GM18526 (cell line): ENCODE data around the gene CDH1.

Experiments
- POLR2A ChIP-seq: IDR thresholded peaks from 3 replicates; pipeline ENCODE4 v1.6.1; 2011; ENCODE audit not compliant: insufficient read length; ENCODE audit errors: extremely low read depth

Gene CDH1

DNA sequence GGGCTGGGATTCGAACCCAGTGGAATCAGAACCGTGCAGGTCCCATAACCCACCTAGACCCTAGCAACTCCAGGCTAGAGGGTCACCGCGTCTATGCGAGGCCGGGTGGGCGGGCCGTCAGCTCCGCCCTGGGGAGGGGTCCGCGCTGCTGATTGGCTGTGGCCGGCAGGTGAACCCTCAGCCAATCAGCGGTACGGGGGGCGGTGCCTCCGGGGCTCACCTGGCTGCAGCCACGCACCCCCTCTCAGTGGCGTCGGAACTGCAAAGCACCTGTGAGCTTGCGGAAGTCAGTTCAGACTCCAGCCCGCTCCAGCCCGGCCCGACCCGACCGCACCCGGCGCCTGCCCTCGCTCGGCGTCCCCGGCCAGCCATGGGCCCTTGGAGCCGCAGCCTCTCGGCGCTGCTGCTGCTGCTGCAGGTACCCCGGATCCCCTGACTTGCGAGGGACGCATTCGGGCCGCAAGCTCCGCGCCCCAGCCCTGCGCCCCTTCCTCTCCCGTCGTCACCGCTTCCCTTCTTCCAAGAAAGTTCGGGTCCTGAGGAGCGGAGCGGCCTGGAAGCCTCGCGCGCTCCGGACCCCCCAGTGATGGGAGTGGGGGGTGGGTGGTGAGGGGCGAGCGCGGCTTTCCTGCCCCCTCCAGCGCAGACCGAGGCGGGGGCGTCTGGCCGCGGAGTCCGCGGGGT lies at the start of gene CDH1:
Gene CDH1 (plus strand): TSS at position 247 of the 684 bp plus-strand sequence. CDS start 124 bp downstream, at position 371.
- TF ChIP-seq POLR2A = no peak

DNA sequence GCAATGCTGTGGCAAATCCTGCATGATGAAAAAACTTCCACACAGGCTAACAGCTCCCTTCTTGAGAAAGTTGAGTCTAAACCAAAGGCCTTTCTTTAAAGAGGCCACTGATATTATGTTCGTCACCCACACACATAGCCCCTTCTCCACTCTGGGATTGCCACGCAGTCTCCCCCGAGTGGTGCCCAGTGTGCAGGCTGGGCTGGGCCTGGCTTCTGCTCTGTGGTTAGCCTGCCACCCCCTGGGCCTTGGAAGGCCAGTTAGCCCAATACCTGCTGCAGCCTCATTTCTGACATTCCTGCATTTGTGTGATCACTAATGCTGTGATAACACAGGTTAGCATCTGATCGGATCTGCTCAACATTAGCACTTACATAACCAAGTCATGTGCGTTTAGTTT lies 47.2 kb upstream of the CDH1 start:
- TF ChIP-seq POLR2A = no peak

DNA sequence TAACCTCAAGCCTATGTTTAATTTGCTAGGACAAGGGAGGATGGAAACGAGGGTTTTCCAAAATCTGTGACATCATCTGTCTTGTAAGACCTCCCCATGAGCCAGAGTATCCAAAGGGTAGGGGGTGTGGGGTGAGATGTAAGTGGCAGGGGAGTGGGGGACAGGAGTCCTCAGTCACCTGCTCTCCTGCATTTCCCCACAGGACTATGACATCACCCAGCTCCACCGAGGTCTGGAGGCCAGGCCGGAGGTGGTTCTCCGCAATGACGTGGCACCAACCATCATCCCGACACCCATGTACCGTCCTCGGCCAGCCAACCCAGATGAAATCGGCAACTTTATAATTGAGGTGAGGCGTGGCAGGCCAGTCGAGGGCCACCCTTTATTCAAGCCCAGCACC lies 41.5 kb upstream of the CDH1 start:
- TF ChIP-seq POLR2A = no peak

DNA sequence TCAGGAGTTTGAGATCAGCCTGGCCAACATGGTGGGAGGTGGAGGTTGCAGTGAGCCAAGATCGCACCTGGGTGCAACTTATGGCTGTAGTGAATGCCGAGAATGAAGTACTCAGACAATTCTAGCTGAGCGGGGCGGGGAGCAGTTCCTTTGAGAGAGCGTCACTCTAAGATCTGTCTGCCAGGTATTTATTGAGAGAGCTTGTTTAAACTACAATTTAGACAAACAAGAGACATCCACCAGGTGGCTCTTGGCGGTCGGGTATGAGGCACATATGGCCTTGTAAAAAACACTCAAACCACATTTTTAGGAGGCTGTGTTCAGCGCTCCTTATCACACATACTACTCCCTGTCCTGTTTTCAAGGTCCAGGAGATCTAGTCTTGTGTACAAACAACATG lies 40.6 kb upstream of the CDH1 start:
- no peak for TF ChIP-seq POLR2A

DNA sequence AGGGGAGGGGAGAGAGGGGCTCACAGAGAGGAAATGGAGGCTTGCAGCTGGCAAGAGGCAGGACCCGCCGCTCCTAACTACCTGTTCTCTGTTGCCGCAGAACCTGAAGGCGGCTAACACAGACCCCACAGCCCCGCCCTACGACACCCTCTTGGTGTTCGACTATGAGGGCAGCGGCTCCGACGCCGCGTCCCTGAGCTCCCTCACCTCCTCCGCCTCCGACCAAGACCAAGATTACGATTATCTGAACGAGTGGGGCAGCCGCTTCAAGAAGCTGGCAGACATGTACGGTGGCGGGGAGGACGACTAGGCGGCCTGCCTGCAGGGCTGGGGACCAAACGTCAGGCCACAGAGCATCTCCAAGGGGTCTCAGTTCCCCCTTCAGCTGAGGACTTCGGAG lies 39.0 kb upstream of the CDH1 start:
- no peak for TF ChIP-seq POLR2A

DNA sequence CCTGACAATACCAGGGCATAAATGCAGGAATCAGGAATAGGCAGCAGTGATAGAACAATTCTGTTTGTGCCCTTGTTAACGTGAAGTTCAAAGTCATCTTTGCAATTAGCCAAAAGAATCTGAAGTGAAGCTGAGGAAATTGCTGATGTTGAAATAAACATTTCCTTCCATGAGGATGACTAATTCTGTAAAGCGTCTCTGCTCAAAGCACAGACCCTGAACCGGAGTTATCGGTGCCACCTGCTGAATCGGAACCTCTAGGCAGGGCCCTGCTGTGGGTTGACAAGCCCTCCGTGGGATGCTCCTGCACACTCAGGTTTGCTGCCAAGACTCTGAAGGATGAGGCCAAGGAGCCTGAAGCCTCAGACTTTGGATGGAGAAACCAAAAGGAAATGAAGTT lies 37.0 kb upstream of the CDH1 start:
- no peak for TF ChIP-seq POLR2A

DNA sequence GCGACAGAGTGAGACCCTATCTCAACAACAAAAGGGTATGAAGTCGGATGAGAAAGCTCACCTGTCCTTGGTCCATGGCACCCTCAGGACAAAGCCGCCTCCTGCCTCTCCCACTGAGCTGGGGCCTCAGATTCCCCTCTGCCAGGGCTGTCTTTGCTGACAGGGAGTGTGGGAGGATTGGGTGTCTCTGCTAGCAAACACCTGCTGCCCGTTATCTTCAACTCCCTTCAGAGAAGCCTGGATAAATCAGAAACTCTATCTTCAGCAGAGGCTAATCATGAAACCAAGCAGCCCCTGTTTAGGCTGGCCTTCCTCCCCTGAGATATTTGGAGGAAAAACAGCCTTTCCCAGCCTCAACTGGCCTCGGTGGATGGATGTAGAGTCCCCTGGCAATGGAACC lies 36.3 kb upstream of the CDH1 start:
- TF ChIP-seq POLR2A = no peak

DNA sequence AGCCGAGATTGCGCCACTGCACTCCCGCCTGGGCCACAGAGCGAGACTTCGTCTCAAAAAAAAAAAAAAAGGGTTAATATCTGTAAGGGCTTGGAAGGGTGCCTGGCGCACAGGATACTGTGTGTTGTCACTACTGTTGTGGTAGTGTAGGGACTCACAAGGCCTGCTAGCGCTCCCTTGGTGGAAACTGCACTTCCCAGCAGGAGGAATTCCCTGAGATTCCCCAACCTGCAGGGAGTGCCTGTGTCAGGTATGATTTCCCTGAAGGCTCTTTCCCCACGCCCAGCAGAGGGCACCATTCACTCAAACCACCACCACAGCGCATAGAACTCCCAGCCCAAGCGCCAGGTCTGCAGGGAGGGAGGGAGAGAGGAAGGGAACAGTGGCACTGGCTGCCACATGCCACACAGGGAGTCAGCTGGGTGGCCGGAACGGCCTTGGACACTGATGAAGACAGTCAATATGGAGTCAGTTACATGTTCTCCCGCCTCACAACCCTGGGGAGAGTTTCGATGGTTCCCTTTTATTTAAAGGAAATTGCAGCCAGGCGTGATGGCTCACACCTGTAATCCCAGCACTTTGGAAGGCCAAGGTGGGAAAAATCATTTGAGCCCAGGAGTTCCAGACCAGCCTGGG lies 32.7 kb upstream of the CDH1 start:
- no peak for TF ChIP-seq POLR2A

DNA sequence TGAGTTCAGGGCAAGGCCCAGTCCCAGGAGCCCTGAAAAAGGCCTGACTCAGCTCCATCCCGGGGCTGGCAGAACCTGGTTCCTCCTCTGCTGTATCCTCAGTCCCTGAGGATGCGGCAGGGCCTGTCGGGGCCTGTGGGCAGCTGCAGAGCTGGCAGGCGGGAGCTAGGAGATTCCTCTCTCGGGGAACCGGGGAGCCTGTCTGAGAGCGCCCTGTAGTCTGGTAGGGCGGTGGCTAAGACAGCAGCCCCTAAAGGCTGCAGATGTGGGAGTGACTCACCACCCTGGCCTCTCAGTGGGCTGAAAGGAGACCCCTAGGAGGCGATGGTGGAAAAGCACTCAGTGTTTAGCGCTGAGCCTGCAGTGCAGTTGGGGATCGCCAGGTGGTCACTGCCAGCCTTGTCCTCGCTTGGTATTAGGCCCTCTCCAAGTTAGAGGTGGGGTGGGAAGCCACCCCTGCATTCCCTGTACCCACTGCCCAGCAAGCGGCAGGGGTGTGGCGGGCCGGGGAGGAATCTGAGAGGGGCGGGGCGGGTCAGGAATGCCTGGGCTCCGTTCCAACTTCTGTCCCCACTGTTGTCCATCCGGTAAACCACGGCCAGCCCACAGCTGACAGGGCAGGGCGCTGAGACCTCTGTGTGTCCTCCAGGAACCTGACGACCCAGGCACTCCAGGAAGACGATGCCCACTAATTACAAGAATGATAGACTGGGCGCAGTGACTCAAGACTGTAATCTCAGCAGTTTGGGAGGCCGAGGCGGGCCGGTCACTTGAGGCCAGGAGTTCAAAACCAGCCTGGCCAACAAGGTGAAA lies 29.5 kb upstream of the CDH1 start:
- no peak for TF ChIP-seq POLR2A

DNA sequence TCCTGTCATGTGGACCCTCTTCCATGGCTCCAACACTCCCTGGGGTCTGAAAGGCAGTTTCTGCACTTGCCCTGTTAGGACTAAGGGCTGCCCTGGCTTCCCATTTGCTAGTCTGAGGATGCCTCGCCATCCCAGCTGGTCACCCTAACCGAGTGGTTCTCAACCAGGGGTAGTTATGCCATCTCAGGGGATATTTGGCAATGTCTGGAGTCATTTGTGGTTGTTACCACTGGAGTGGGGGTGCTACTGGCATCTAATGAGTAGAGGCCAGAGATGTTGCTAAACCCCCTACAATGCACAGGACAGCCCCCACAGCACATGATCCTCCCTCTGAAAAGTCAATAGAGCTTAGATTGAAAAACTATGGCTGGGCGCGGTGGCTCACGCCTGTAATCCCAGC lies 26.9 kb upstream of the CDH1 start:
- TF ChIP-seq POLR2A = no peak

DNA sequence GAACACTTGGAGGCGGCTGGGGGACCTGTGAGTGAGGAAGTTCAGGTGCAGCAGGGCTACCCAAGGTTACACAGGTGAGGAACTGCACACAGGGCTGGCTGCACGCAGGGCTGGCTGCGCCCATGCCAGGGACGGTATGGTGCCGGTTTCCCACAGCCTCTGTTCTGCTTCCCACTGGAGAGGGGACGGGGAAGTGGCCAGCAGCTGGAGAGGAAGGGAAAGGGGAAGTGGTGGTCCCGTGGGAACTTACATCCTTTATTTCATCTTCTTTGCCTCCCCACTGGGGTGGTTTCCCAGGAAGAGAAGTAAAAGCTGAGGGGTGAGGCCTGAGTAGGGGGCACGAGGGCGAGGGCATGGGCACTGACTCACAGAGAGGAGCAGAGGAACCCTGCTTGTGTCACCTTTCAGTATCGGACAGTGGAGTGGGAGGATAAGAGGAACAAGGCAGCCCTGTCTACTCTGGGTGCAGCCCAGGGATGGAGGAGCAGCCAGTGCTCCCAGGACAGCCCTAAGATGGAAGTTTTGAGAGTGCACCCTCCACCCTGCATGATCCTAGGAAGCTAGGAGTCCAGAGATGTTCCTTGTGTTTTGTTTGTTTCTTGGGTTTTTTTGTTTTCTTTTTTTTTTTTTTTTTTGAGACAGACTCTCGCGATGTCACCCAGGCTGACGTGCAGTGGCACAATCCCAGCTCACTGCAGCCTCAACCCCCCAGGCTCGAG lies 25.5 kb upstream of the CDH1 start:
- no peak for TF ChIP-seq POLR2A

DNA sequence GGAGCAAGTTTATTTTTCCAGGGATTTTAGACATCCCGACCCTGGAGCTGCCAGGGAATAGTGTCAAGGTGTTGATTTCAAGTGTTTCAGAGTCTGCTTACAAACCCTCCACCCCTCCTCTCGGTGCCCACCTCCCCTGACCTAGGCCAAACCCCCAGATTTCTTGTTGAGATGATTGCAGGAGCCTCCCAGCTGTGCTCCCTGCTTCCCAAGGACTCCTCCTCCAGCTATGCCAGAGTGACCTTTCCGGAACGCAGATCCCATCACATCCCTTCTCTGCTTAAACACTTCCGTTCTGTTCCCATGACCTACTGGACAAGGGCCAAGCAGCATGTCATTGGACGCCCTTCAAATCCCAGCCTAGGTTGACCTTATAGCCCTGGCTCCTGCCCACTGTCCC lies 23.7 kb upstream of the CDH1 start:
- no peak for TF ChIP-seq POLR2A

DNA sequence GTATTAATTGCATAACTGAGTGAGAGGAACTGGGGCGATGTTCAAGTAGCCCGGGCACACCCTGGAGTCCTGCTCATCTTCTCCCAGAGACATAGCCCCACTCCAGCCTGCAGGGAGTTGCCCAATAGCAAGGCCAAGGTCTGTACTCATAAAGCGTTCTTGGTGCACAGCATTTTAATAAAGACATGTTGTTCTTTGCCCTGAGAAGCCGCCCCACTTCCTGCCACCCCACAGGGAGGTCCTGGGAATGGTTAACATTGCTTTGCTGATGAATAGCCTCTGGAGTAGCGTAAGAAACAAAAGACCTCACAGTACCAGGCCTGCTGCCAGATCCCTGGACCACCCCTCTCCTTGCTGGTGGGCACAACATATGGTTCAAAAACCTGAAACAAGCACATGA lies 21.6 kb upstream of the CDH1 start:
- no peak for TF ChIP-seq POLR2A

DNA sequence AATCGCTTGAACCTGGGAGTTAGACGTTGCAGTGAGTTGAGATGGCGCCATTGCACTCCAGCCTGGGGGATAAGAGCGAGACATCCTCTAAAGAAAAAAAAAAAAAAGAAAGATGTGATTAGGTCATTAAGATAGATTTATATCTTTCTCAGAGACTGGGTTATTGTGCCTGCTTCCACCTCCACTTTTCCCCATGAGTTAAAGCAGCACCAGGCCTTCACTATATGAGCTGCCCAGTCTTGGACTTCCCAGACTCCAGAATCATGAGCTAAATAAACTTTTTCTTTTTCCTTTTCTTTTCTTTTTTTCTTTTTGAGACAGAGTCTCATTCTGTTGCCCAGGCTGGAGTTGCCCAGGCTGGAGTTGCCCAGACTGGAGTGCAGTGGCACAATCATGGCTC lies 19.4 kb upstream of the CDH1 start:
- TF ChIP-seq POLR2A = no peak

DNA sequence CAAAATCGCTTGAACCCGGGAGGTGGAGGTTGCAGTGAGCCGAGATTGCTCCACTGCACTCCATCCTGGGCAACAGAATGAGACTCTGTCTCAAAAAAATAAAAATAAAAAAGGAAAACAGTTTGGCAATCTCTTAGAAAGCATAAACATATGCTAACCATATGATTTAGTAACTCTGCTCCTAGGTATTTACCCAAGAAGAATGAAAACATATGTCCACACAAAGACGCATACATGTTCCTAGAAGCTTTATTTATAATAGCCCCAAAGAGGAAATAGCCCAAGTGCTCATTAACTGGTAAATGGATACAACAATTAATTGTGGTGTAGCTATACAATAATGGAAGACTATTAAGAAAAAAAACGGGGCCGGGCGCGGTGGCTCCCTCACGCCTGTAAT lies 18.5 kb upstream of the CDH1 start:
- TF ChIP-seq POLR2A = no peak

DNA sequence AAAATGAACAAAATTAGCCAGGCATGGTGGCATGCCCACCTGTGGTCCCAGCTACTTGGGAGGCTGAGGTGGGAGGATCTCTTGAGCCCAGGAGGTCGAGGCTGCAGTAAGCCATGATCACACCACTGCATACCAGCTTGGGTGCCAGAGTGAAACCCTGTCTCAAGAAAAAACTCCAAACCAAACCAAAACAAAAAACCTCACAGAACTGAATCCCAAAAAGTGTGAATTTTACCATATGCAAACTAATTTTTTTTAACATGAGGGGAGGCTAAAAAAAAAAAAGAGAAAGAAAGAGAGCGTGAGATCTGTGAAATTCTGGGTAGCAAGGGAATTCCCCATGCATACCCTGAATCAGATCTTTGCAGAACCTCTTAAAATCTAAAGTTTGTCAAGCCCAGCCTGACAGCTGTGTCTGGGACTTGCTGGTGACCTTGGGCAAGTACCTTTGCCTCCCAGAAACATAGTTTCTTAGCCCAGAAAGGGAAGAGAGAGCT lies 17.1 kb upstream of the CDH1 start:
- TF ChIP-seq POLR2A = no peak
